ENCODE results near the gene TMEM181. TPM values are rescaled to one million over a fixed set of nuclear protein-coding genes. Genes with fewer than 3 reads are reported as not detected.

TMEM181 gene
- total and polyA plus RNA-seq, 4 donors, result 6.4 to 15.6 (median 12.6) TPM

DNA sequence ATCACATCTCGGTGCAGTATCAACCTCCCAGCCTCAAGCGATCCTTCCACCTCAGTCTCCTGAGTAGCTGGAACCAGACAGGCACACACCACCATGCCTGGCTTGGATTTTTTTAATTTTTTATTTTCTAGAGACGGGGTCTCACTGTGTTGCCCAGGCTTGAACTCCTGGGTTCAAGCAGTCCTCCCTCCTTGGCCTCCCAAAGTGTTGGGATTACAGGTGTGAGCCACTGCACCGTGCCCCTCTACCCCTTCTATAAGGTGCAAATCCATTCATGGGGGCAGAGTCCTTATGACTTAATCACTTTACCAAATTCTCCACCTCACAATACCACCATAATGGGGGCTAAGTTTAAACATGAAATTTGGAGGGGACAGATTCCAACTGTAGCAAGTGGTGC lies 37.7 kb downstream of the TMEM181 start:
- H3K4me1 ChIP-seq (ENCODE audit: control insufficient read depth in 4 of 4, insufficient read depth in 4 of 4, low read length in 3 of 4), result no peaks in the 10 kb centered on the region
- H3K36me3 ChIP-seq (ENCODE audit: control insufficient read depth in 4 of 4, insufficient read depth in 3 of 4, low read depth in 1 of 4, low read length in 3 of 4), result peaks cover 2 to 21% (median 4%) of the 10 kb centered on the region in 4 donors
- no peak overlapping the region for H3K4me3 ChIP-seq (ENCODE audit: low read depth in 1 of 3, low read length in 3 of 3)
- no peak for DNase-seq (ENCODE audit: low spot score)
- H3K9ac ChIP-seq (ENCODE audit: low read depth in 1 of 2, low read length in 2 of 2), result no peak overlapping the region
- no peak for TF ChIP-seq YY1 (IDR thresholded peaks at IDR 0.05)
- no peaks in the 10 kb centered on the region for H3K27me3 ChIP-seq (ENCODE audit: control insufficient read depth in 4 of 4, insufficient read depth in 4 of 4, low read length in 3 of 4)
- H3K9me3 ChIP-seq (ENCODE audit: control insufficient read depth in 4 of 4, low read length in 3 of 4), result no peaks in the 10 kb centered on the region
- WGBS, result 97% methylated on average over 4 of the region's 4 CpGs
- no peak overlapping the region for H3K27ac ChIP-seq (ENCODE audit: low read depth in 1 of 2, low read length in 2 of 2)

DNA sequence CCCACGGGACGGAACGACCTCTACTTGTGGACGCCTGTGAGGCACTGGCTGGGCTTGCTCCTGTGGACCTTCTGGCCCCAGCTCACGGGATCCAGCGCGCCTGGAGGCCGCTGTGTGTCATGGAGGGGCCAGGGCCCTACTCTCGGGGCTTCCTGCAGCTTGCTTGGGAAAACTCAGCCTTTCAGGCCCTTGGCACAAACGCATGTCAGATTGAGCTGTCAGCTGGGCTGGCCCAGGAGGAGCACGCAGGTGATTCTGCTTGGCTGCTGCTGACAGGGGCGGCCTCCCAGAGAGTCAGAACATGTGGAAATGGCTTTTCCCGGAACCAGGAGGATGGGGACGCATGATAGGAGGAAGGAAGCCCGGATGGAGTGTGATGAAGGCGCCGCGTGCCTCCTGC lies 39.7 kb downstream of the TMEM181 start:
- DNase-seq (ENCODE audit: low spot score), result no peak
- Histone ChIP-seq H3K9ac (ENCODE audit: low read depth in 1 of 2, low read length in 2 of 2) (no peak overlapping the region), H3K4me3 (ENCODE audit: low read depth in 1 of 3, low read length in 3 of 3) (no peak overlapping the region), H3K27me3 (ENCODE audit: control insufficient read depth in 4 of 4, insufficient read depth in 4 of 4, low read length in 3 of 4) (no peaks in the 10 kb centered on the region), H3K27ac (ENCODE audit: low read depth in 1 of 2, low read length in 2 of 2) (no peak overlapping the region), H3K4me1 (ENCODE audit: control insufficient read depth in 4 of 4, insufficient read depth in 4 of 4, low read length in 3 of 4) (peaks cover 0 to 2% (median 0%) of the 10 kb centered on the region in 4 donors), H3K9me3 (ENCODE audit: control insufficient read depth in 4 of 4, low read length in 3 of 4) (no peaks in the 10 kb centered on the region), H3K36me3 (ENCODE audit: control insufficient read depth in 4 of 4, insufficient read depth in 3 of 4, low read depth in 1 of 4, low read length in 3 of 4) (peaks cover 0 to 21% (median 4%) of the 10 kb centered on the region in 4 donors)
- TF ChIP-seq HNF4G (IDR thresholded peaks at IDR 0.05) (no peak), EGR1 (IDR thresholded peaks at IDR 0.05; ENCODE audit: low read depth in 2 of 2) (no peak), FOXA2 (IDR thresholded peaks at IDR 0.05) (no peak), RXRA (IDR thresholded peaks at IDR 0.05) (no peak), JUND (IDR thresholded peaks at IDR 0.05) (no peak), TAF1 (conservative IDR thresholded peaks at IDR 0.05) (no peak), GABPA (IDR thresholded peaks at IDR 0.05 in 1 of 2, conservative IDR thresholded peaks at IDR 0.05 in 1 of 2) (no peak), HNF4A (conservative IDR thresholded peaks at IDR 0.05) (no peak)
- TF ChIP-seq, protein P1, sequence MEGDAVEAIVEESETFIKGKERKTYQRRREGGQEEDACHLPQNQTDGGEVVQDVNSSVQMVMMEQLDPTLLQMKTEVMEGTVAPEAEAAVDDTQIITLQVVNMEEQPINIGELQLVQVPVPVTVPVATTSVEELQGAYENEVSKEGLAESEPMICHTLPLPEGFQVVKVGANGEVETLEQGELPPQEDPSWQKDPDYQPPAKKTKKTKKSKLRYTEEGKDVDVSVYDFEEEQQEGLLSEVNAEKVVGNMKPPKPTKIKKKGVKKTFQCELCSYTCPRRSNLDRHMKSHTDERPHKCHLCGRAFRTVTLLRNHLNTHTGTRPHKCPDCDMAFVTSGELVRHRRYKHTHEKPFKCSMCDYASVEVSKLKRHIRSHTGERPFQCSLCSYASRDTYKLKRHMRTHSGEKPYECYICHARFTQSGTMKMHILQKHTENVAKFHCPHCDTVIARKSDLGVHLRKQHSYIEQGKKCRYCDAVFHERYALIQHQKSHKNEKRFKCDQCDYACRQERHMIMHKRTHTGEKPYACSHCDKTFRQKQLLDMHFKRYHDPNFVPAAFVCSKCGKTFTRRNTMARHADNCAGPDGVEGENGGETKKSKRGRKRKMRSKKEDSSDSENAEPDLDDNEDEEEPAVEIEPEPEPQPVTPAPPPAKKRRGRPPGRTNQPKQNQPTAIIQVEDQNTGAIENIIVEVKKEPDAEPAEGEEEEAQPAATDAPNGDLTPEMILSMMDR (IDR thresholded peaks at IDR 0.05; ENCODE audit: low read depth, low read length, missing input control), result no peak
- TF ChIP-seq, protein P2, sequence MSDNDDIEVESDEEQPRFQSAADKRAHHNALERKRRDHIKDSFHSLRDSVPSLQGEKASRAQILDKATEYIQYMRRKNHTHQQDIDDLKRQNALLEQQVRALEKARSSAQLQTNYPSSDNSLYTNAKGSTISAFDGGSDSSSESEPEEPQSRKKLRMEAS (IDR thresholded peaks at IDR 0.05), result no peak
- TF ChIP-seq, protein P3, sequence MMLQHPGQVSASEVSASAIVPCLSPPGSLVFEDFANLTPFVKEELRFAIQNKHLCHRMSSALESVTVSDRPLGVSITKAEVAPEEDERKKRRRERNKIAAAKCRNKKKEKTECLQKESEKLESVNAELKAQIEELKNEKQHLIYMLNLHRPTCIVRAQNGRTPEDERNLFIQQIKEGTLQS (IDR thresholded peaks at IDR 0.05), result no peak
- 96% methylated on average over 18 of the region's 18 CpGs for WGBS

DNA sequence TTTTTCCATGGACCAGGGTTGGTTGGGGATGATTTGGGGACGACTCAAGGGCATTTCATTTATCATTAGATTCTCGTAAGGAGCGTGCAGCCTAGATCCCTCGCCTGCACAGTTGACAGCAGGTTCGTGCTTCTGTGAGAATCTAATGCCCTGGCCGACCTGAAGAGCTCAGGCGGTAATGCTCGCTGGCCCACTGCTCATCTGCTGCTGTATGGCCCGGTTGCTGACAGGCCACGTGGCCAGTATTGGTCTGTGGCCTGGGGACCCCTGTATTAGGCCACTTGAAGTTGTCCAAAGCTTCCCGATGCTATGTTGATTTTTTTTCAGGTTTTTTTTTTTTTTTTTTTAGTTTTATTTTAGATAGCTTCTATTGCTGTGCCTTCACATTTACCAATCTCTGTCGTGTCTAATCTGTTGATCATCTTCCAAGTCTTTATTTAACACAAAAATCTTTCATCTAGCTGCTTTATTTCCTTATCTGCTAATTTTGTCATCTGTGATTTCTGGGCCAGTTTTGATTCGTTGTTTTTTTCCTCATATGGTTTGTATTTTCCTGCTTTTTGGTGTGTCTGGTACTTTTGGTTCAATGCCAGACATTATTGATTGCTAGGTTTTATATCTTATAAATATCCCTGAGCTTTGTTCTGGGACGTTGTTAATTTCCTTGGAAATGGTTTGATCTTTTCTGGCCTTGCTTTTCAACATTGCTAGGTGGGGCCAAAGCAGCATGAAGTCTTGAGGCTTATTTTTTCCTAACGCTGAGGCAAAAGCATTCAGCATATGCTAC lies 43.6 kb downstream of the TMEM181 start:
- no peak overlapping the region for H3K27ac ChIP-seq (ENCODE audit: low read depth in 1 of 2, low read length in 2 of 2)
- H3K9ac ChIP-seq (ENCODE audit: low read depth in 1 of 2, low read length in 2 of 2), result no peak overlapping the region
- H3K4me1 ChIP-seq (ENCODE audit: control insufficient read depth in 4 of 4, insufficient read depth in 4 of 4, low read length in 3 of 4), result peaks cover 0 to 2% (median 0%) of the 10 kb centered on the region in 4 donors
- H3K27me3 ChIP-seq (ENCODE audit: control insufficient read depth in 4 of 4, insufficient read depth in 4 of 4, low read length in 3 of 4), result no peaks in the 10 kb centered on the region
- H3K4me3 ChIP-seq (ENCODE audit: low read depth in 1 of 3, low read length in 3 of 3), result no peak overlapping the region
- peaks cover 4 to 26% (median 7%) of the 10 kb centered on the region in 4 donors for H3K36me3 ChIP-seq (ENCODE audit: control insufficient read depth in 4 of 4, insufficient read depth in 3 of 4, low read depth in 1 of 4, low read length in 3 of 4)
- DNase-seq (ENCODE audit: low spot score), result no peak
- H3K9me3 ChIP-seq (ENCODE audit: control insufficient read depth in 4 of 4, low read length in 3 of 4), result no peaks in the 10 kb centered on the region
- WGBS, result 80% methylated on average over 15 of the region's 15 CpGs
- TF ChIP-seq NR2F2 (IDR thresholded peaks at IDR 0.05) (no peak), EGR1 (IDR thresholded peaks at IDR 0.05; ENCODE audit: low read depth in 2 of 2) (no peak), SP1 (IDR thresholded peaks at IDR 0.05) (no peak), HNF4A (conservative IDR thresholded peaks at IDR 0.05) (no peak), TAF1 (conservative IDR thresholded peaks at IDR 0.05) (no peak), GABPA (IDR thresholded peaks at IDR 0.05 in 1 of 2, conservative IDR thresholded peaks at IDR 0.05 in 1 of 2) (no peak)
- TF ChIP-seq, protein P4, sequence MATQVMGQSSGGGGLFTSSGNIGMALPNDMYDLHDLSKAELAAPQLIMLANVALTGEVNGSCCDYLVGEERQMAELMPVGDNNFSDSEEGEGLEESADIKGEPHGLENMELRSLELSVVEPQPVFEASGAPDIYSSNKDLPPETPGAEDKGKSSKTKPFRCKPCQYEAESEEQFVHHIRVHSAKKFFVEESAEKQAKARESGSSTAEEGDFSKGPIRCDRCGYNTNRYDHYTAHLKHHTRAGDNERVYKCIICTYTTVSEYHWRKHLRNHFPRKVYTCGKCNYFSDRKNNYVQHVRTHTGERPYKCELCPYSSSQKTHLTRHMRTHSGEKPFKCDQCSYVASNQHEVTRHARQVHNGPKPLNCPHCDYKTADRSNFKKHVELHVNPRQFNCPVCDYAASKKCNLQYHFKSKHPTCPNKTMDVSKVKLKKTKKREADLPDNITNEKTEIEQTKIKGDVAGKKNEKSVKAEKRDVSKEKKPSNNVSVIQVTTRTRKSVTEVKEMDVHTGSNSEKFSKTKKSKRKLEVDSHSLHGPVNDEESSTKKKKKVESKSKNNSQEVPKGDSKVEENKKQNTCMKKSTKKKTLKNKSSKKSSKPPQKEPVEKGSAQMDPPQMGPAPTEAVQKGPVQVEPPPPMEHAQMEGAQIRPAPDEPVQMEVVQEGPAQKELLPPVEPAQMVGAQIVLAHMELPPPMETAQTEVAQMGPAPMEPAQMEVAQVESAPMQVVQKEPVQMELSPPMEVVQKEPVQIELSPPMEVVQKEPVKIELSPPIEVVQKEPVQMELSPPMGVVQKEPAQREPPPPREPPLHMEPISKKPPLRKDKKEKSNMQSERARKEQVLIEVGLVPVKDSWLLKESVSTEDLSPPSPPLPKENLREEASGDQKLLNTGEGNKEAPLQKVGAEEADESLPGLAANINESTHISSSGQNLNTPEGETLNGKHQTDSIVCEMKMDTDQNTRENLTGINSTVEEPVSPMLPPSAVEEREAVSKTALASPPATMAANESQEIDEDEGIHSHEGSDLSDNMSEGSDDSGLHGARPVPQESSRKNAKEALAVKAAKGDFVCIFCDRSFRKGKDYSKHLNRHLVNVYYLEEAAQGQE (IDR thresholded peaks at IDR 0.05), result no peak
- TF ChIP-seq, protein P1 (IDR thresholded peaks at IDR 0.05; ENCODE audit: low read depth, low read length, missing input control), result no peak
- TF ChIP-seq, protein P2 (IDR thresholded peaks at IDR 0.05), result no peak

Data from liver (tissue), 9 donors.